GM12878 (cell line): ENCODE data around the gene SPATA24. TPM values are rescaled to one million over a fixed set of nuclear protein-coding genes. Genes with fewer than 3 reads are reported as not detected.
"Not testable (repeated sequence)": the region's sequence is repeated elsewhere in the genome, so short reads cannot be mapped to it uniquely, and the experiment has no call there.

Experiments used
- ATAC-seq: fragments of 200-7000 bp; cut with Tn5 transposase; 3 replicates; pipeline ENCODE4 v1.9.1; 2020; ENCODE audit warnings: mild to moderate bottlenecking, moderate library complexity
- BruUV-seq: library from RNA; stranded (reverse); fragments of 400-500 nt; replicated peaks from 2 replicates; lab custom pipeline; 2021; lab: Mats Ljungman, UMichigan
- CTCF ChIA-PET: fragments of 300-600 bp; sonication (Branson Sonifier 250); formaldehyde crosslinking; extraction: SDS; loops from one replicate; lab custom pipeline; 2021; ENCODE audit warnings: inconsistent platforms; lab: Yijun Ruan, JAX
- POLR2A ChIA-PET: fragments of 350-600 bp; formaldehyde crosslinking; extraction: SDS; loops from one replicate; lab custom pipeline; 2021; ENCODE audit warnings: inconsistent platforms; lab: Charles Lee
- RAD21 ChIA-PET: fragments of 300-600 bp; sonication (Branson Sonifier 250); formaldehyde crosslinking; loops from one replicate; lab custom pipeline; 2023; ENCODE audit warnings: antibody characterized with exemption; ENCODE audit not compliant: unreplicated experiment; lab: Charles Lee
- SMC1A ChIA-PET: fragments of 300-600 bp; sonication (Branson Sonifier 250); formaldehyde crosslinking; loops from one replicate; lab custom pipeline; 2023; ENCODE audit not compliant: unreplicated experiment, uncharacterized antibody; lab: Charles Lee
- DNase-seq: peaks from one replicate; pipeline ENCODE4 v3.0.0-alpha.2; 2011; ENCODE audit warnings: low read depth, low spot score
- FAIRE-seq: peaks from 3 replicates; lab custom pipeline; 2011; peaks lifted over from hg19 to GRCh38; lab: Jason Lieb, UNC
- H2AFZ ChIP-seq: 2 replicates; pipeline ENCODE4 v1.6.0; 2011; ENCODE audit warnings: low read depth, low read length, control low read depth; ENCODE audit not compliant: control insufficient read depth
- H3K27ac ChIP-seq: 2 replicates; pipeline ENCODE4 v1.5.1; 2011; ENCODE audit warnings: control low read depth; ENCODE audit not compliant: control insufficient read depth, insufficient read depth
- H3K27me3 ChIP-seq, 2 experiments: replicated peaks in 1 of 2; 2 replicates each; pipeline versions ENCODE4 v1.6.0 to v1.6.1; 2011; ENCODE audit warnings: low read length in 1 of 2; ENCODE audit not compliant: control insufficient read depth in 2 of 2, insufficient read depth in 2 of 2
- H3K36me3 ChIP-seq, 2 experiments: 2 replicates each; pipeline ENCODE4 v1.5.1; 2011; ENCODE audit warnings: low read length in 1 of 2; ENCODE audit not compliant: control insufficient read depth in 2 of 2, insufficient read depth in 2 of 2
- H3K4me1 ChIP-seq: 2 replicates; pipeline ENCODE4 v1.6.1; 2011; ENCODE audit warnings: mild to moderate bottlenecking, low read length, moderate library complexity, mixed read lengths; ENCODE audit not compliant: control insufficient read depth, insufficient read depth
- H3K4me2 ChIP-seq: 2 replicates; pipeline ENCODE4 v1.6.0; 2011; ENCODE audit warnings: control low read depth; ENCODE audit not compliant: control insufficient read depth, insufficient read depth
- H3K4me3 ChIP-seq: fragments of 200-600 bp; sonication (generic); 2 replicates; pipeline ENCODE4 v1.5.1; 2016
- H3K79me2 ChIP-seq: 2 replicates; pipeline ENCODE4 v1.6.0; 2011; ENCODE audit warnings: low read length; ENCODE audit not compliant: control insufficient read depth, insufficient read depth
- H3K9ac ChIP-seq: 2 replicates; pipeline ENCODE4 v1.8.0; 2011; ENCODE audit warnings: low read length, control low read depth, mixed read lengths; ENCODE audit not compliant: control insufficient read depth, insufficient read depth
- H3K9me3 ChIP-seq: replicated peaks from 3 replicates; pipeline ENCODE4 v1.5.1; 2011; ENCODE audit warnings: mild to moderate bottlenecking, low read length; ENCODE audit not compliant: control insufficient read depth, insufficient read depth
- H4K20me1 ChIP-seq: 2 replicates; pipeline ENCODE4 v1.6.0; 2011; ENCODE audit not compliant: control insufficient read depth, insufficient read depth
- EED ChIP-seq: sonication (generic); IDR thresholded peaks from 2 replicates; pipeline ENCODE4 v1.6.1; 2016; ENCODE audit warnings: antibody characterized with exemption, low read depth
- SMAD5 ChIP-seq: IDR thresholded peaks from 2 replicates; pipeline ENCODE4 v1.6.1; 2016; ENCODE audit warnings: antibody characterized with exemption, low read depth
- SREBF1 ChIP-seq: IDR thresholded peaks from 2 replicates; pipeline ENCODE4 v1.6.1; 2012; ENCODE audit warnings: mild to moderate bottlenecking, low read length
- TBL1XR1 ChIP-seq: IDR thresholded peaks from 2 replicates; pipeline ENCODE4 v1.6.1; 2012; ENCODE audit warnings: low read depth, low read length, improper control_type of control experiment
- TCF7 ChIP-seq: IDR thresholded peaks from 2 replicates; pipeline ENCODE4 v1.6.1; 2014; ENCODE audit warnings: antibody characterized with exemption, borderline replicate concordance
- ZBTB11 ChIP-seq: fragments of 450-650 bp; formaldehyde crosslinking; IDR thresholded peaks from 2 replicates; pipeline ENCODE4 v1.5.0; 2022; ENCODE audit warnings: mild to moderate bottlenecking, missing genetic modification characterization
- WGBS: methylation state at CpG from one replicate; pipeline ENCODE4 v1.1.6; 2016; ENCODE audit warnings: low lambda C conversion rate; ENCODE audit not compliant: insufficient replicate concordance, insufficient coverage; ENCODE audit errors: missing lambda C conversion rate; 5-methylcytosine and 5-hydroxymethylcytosine counted together
- in situ Hi-C: fragments of 300-500 bp; cut with MboI; formaldehyde crosslinking; loops from 9 replicates; pipeline ENCODE4 v1.14.3; 2018; ENCODE audit warnings: mixed read lengths
- intact Hi-C: fragments of 100-400 bp; cut with micrococcal nuclease; formaldehyde crosslinking; loops from one replicate; pipeline ENCODE4 v1.14.2; 2022; ENCODE audit not compliant: unreplicated experiment
- polyA plus RNA-seq, 11 experiments: library from polyadenylated mRNA; depleted of rRNA in 4 of 11; unstranded in 6 of 11; stranded (reverse) in 5 of 11; fragments of >200 nt; fragmentation: Nextera tagmentation in 4 of 11; fragmentation: Illumina TruSeq in 1 of 11; extraction: Ambion mirVana in 4 of 11; extraction: Trizol in 1 of 11; gene quantifications; 1 replicate in 1 of 11; 2 replicates in 10 of 11; pipeline versions ENCODE4 v1.2.1 to v1.2.3, GENCODE V29; 2011 to 2016; ENCODE audit warnings: inconsistent platforms in 2 of 11, missing spikeins in 2 of 11, low read depth in 1 of 11
- total RNA-seq, 4 experiments: library from RNA; depleted of rRNA in 3 of 4; stranded (reverse); fragments of >200 nt in 3 of 4; fragmentation: Illumina TruSeq in 1 of 4; extraction: Trizol in 1 of 4; gene quantifications; 2 replicates each; pipeline versions ENCODE4 v1.2.1 to v1.2.3, GENCODE V29; 2013 to 2021
- TF ChIP-seq, protein P1 (sequence below): IDR thresholded peaks from 2 replicates; pipeline ENCODE4 v1.6.1; 2012; ENCODE audit warnings: low read depth, low read length, improper control_type of control experiment
- TF ChIP-seq, protein P2 (sequence below): IDR thresholded peaks from 2 replicates; pipeline ENCODE4 v1.6.1; 2012; ENCODE audit warnings: mild to moderate bottlenecking, low read depth, low read length

Gene SPATA24
- total and polyA plus RNA-seq, 10 of the 15 experiments (the other 5 are each of a cell fraction or from before 2014, with no cell fraction given) = 4.1 to 9.8 (median 7.3) TPM

- ChIA-PET CTCF (interaction anchor here (3.4 kb wide), 1 partner anchor 15 kb away, joined by 16 read pairs; no protein-coding TSS in a partner anchor), SMC1A (interaction anchor here (1.1 to 7.7 kb wide), 6 partner anchors 8 to 53 kb away, joined by 3 to 86 read pairs (median 8); partner anchors contain the start of genes DNAJC18 and STING1), RAD21 (interaction anchor here (1.1 to 1.6 kb wide), 4 partner anchors 20 to 70 kb away, joined by 3 to 4 read pairs (median 4); no protein-coding TSS in a partner anchor), POLR2A (interaction anchor here (0.6 to 1.4 kb wide), 4 partner anchors 12 to 119 kb away, joined by 3 to 4 read pairs (median 3); no protein-coding TSS in a partner anchor)
- Histone ChIP-seq H3K36me3 (no peaks in the 10 kb centered on the region), H3K27me3 (no peaks in the 10 kb centered on the region), H3K4me3 (no peak overlapping the region), H3K4me2 (no peak overlapping the region), H2AFZ (peak overlapping the region; percentile 18; the same call in 1 of the 2 replicates), H3K9ac (no peak overlapping the region), H3K4me1 (peaks cover 31% of the 10 kb centered on the region), H3K9me3 (no peaks in the 10 kb centered on the region; the same call in 1 of the 3 replicates), H3K79me2 (no peaks in the 10 kb centered on the region), H3K27ac (no peak overlapping the region), H4K20me1 (no peaks in the 10 kb centered on the region)
- in situ Hi-C loops = no loop called here
- no peak for TF ChIP-seq SREBF1
- no peak for TF ChIP-seq TCF7
- TF ChIP-seq TBL1XR1 = no peak
- TF ChIP-seq ZBTB11 (CRISPR knock-in tag) = no peak
- no peak for TF ChIP-seq SMAD5
- TF ChIP-seq EED = 0 out of 2 replicates have a peak, but pooled peaks have one; percentile 11
- TF ChIP-seq, protein P1, sequence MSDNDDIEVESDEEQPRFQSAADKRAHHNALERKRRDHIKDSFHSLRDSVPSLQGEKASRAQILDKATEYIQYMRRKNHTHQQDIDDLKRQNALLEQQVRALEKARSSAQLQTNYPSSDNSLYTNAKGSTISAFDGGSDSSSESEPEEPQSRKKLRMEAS = no peak
- TF ChIP-seq, protein P2, sequence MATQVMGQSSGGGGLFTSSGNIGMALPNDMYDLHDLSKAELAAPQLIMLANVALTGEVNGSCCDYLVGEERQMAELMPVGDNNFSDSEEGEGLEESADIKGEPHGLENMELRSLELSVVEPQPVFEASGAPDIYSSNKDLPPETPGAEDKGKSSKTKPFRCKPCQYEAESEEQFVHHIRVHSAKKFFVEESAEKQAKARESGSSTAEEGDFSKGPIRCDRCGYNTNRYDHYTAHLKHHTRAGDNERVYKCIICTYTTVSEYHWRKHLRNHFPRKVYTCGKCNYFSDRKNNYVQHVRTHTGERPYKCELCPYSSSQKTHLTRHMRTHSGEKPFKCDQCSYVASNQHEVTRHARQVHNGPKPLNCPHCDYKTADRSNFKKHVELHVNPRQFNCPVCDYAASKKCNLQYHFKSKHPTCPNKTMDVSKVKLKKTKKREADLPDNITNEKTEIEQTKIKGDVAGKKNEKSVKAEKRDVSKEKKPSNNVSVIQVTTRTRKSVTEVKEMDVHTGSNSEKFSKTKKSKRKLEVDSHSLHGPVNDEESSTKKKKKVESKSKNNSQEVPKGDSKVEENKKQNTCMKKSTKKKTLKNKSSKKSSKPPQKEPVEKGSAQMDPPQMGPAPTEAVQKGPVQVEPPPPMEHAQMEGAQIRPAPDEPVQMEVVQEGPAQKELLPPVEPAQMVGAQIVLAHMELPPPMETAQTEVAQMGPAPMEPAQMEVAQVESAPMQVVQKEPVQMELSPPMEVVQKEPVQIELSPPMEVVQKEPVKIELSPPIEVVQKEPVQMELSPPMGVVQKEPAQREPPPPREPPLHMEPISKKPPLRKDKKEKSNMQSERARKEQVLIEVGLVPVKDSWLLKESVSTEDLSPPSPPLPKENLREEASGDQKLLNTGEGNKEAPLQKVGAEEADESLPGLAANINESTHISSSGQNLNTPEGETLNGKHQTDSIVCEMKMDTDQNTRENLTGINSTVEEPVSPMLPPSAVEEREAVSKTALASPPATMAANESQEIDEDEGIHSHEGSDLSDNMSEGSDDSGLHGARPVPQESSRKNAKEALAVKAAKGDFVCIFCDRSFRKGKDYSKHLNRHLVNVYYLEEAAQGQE = no peak
- FAIRE-seq (no peak), DNase-seq (no peak), ATAC-seq (0 out of 3 replicates have a peak, but pooled peaks have one; percentile 2)
- intact Hi-C loops = no loop called here
- 54% methylated on average over 4 of the region's 4 CpGs for WGBS
- BruUV-seq = no TSS peak
These were observed 40.1 kb upstream of the SPATA24 start for GRCh38 chr5:139443831-139444453.

GRCh38 chr5:139440416-139440815 is 36.5 kb upstream of the SPATA24 start:
- H3K79me2 ChIP-seq, H3K9ac ChIP-seq, H3K4me3 ChIP-seq, BruUV-seq, H3K9me3 ChIP-seq, H3K27me3 ChIP-seq, H3K36me3 ChIP-seq, in situ Hi-C loops, FAIRE-seq, H2AFZ ChIP-seq, H4K20me1 ChIP-seq, H3K27ac ChIP-seq, ATAC-seq, intact Hi-C loops, DNase-seq, H3K4me2 ChIP-seq: not testable (repeated sequence)
- RAD21 ChIA-PET = interaction anchor here (4.9 to 5.4 kb wide), 2 partner anchors 19 to 72 kb away, joined by 47 to 59 read pairs; no protein-coding TSS in a partner anchor
- CTCF ChIA-PET = interaction anchor here (0.7 to 2.3 kb wide), 5 partner anchors 16 to 57 kb away, joined by 3 to 8 read pairs (median 3); no protein-coding TSS in a partner anchor
- H3K4me1 ChIP-seq = peaks cover 24% of the 10 kb centered on the region
- SMC1A ChIA-PET = interaction anchor here (1.1 to 8.2 kb wide), 4 partner anchors 7 to 72 kb away, joined by 3 to 86 read pairs (median 40); partner anchors contain the start of gene ECSCR
- 94% methylated on average over 17 of the region's 17 CpGs for WGBS
- POLR2A ChIA-PET = interaction anchor here (1.1 to 5.7 kb wide), 4 partner anchors 9 to 191 kb away, joined by 4 to 53 read pairs (median 18); no protein-coding TSS in a partner anchor
